Stimulated activated CD4-positive, alpha-beta T cell treated with anti-CD3 and anti-CD28 coated beads, Interleukin-12 subunit alpha, Interleukin-12 subunit beta, amount 100 ng/mL, for 48 hours (primary cell): Measurements from ENCODE around the gene ASF1A.
"Not testable (repeated sequence)": the region's sequence is repeated elsewhere in the genome, so short reads cannot be mapped to it uniquely, and the experiment has no call there.

Source experiments
- DNase-seq, 3 donors: peaks; one replicate each; pipeline ENCODE4 v3.0.0-alpha.2; 2020; ENCODE audit warnings: low read depth in 2 of 3, low spot score in 1 of 3

Gene ASF1A

GRCh38 chr6:118893807-118894424 lies at the start of gene ASF1A:
ASF1A (plus strand) TSS chr6:118894152; CDS start chr6:118894414, 262 bp downstream.
- DNase-seq, result peak; percentile 91 to 94 (median 92)

- DNase-seq, result no peak
These were observed 49.0 kb upstream of the ASF1A start for GRCh38 chr6:118844915-118845314.

- DNase-seq, result no peak
These were observed 40.5 kb upstream of the ASF1A start for GRCh38 chr6:118853408-118853807.

GRCh38 chr6:118856301-118856700 lies 37.7 kb upstream of the ASF1A start:
- DNase-seq, result no peak

- DNase-seq, result no peak
These were observed 34.4 kb upstream of the ASF1A start for GRCh38 chr6:118859517-118860064.

GRCh38 chr6:118860363-118860762 lies 33.6 kb upstream of the ASF1A start:
- DNase-seq, result no peak

- no peak for DNase-seq
These were observed 33.1 kb upstream of the ASF1A start for GRCh38 chr6:118860880-118861279.

GRCh38 chr6:118862443-118862842 lies 31.5 kb upstream of the ASF1A start:
- DNase-seq, result no peak

- DNase-seq, result no peak
These were observed 29.4 kb upstream of the ASF1A start for GRCh38 chr6:118864341-118865099.

- no peak for DNase-seq
These were observed 28.9 kb upstream of the ASF1A start for GRCh38 chr6:118865100-118865391.

GRCh38 chr6:118867181-118867580 lies 26.8 kb upstream of the ASF1A start:
- no peak for DNase-seq

- DNase-seq, result not testable (repeated sequence)
These were observed 25.1 kb upstream of the ASF1A start for GRCh38 chr6:118868901-118869300.

- no peak for DNase-seq
These were observed 24.6 kb upstream of the ASF1A start for GRCh38 chr6:118869350-118869749.

GRCh38 chr6:118869894-118870589 lies 23.9 kb upstream of the ASF1A start:
- DNase-seq, result no peak

- DNase-seq, result no peak
These were observed 22.6 kb upstream of the ASF1A start for GRCh38 chr6:118871331-118871730.

- no peak for DNase-seq
These were observed 21.6 kb upstream of the ASF1A start for GRCh38 chr6:118872318-118872717.

GRCh38 chr6:118872726-118873125 lies 21.2 kb upstream of the ASF1A start:
- no peak for DNase-seq

- DNase-seq, result no peak
These were observed 20.7 kb upstream of the ASF1A start for GRCh38 chr6:118873239-118873638.

GRCh38 chr6:118875672-118876071 lies 18.3 kb upstream of the ASF1A start:
- no peak for DNase-seq

GRCh38 chr6:118876198-118876597 lies 17.8 kb upstream of the ASF1A start:
- DNase-seq, result no peak

GRCh38 chr6:118876814-118877213 lies 17.1 kb upstream of the ASF1A start:
- no peak for DNase-seq

GRCh38 chr6:118877806-118878205 lies 16.1 kb upstream of the ASF1A start:
- no peak for DNase-seq
